Measurements from ENCODE around the gene IST1.

The IST1 gene

DNA sequence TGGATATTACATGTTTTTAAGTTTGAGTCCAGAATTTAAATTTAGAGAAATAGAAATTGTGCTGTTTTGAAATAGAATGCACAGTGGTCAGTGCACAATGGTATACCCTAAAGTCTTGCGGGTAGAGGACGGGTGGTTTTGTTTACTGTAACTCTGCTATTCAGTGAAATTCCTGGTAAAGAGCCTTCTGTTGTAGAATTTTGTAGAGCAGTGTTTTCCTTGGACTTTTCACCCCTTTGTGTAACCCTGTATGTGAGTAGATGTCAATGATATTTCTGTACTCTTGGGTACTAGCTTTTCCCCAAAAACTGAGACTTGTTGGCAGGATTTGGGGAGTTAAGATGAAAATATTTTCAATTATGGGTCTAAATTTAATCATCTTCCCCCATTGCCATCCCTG is 19.5 kb downstream of the IST1 start:
- intact Hi-C loops (cut with DNase I): no loop called here
- no peak for DNase-seq

DNA sequence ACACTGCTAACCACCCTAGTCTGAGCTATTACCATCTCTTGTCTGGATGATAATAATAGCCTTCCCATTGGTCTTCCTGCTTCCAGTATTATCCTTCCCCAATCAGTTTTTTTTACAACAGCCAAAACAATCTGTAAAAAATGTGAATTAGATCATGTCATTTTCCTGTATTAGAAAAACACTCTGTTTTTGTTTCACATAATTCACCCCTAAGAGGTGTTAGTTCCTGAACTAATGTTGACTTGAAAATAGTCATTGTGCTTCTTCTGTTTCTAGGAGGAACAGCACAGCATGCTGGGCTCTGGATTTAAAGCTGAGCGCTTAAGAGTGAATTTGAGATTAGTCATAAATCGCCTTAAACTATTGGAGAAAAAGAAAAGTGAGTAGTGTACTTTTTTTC is 20.0 kb downstream of the IST1 start:
- DNase-seq: no peak
- intact Hi-C loops (cut with DNase I): no loop called here

DNA sequence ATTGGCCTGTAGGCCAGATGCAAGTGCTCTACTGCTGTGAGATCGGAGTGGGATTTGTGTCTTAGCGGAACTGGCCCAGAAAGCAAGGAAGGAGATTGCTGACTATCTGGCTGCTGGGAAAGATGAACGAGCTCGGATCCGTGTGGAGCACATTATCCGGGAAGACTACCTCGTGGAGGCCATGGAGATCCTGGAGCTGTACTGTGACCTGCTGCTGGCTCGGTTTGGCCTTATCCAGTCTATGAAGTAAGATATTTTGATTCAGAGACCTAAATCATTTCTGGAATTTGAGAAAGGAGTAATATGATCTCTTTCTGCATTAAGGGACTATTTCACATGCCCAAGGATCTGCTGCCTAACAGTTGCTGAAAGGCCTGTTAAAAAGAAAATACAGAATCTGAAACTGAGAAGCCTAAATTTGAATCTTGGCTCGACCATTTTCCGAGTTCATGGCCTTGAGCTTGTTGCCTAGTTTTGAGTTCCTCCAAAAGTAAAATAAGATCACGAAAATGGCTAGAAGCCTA is 21.1 kb downstream of the IST1 start:
- intact Hi-C loops (cut with DNase I): no loop called here
- peak in 1 of 10 donors; percentile 13 for DNase-seq

DNA sequence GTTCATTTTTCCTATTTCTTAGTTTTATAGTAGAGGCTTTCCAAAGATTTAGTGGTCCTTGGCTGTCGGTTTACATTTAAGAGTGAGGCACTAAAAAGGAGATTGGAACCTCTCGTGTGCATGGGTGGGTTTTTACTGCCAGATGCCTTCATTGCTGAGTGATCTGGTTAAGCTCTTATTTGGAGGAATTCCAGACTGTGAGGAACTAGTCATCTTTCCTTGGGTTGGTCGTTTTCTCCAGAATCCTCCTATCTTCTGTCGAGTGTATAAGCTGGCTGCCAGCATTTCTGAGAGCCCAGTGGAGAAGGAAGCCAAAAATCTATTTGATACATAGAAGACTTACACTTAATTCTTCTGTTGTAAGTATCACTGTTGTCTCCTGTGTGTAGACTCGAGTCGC is 22.6 kb downstream of the IST1 start:
- DNase-seq: no peak
- intact Hi-C loops (cut with DNase I): no loop called here

DNA sequence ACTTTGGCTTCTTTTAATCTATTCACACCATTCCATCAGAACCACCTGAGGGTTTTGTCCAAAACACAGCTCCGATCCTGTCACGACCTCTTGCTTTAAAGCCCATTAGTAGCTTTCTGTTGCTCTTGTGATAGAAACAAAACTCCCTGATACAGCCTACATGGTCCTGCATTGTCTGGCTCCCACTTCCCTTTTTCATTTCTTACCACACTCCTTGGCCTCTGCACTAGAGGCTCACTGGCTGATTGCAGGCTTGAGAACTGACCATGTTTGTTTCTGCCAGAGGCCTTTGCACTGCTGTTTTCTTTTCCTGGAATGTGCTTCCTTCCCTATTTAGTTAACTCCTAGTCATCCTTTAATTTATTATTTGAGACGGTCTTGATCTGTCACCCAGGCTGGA is 23.7 kb downstream of the IST1 start:
- intact Hi-C loops (cut with DNase I): no loop called here
- no peak for DNase-seq

GRCh38 chr16:71920658-71921057 is 25.3 kb downstream of the IST1 start:
- DNase-seq: no peak
- intact Hi-C loops (cut with DNase I): no loop called here

DNA sequence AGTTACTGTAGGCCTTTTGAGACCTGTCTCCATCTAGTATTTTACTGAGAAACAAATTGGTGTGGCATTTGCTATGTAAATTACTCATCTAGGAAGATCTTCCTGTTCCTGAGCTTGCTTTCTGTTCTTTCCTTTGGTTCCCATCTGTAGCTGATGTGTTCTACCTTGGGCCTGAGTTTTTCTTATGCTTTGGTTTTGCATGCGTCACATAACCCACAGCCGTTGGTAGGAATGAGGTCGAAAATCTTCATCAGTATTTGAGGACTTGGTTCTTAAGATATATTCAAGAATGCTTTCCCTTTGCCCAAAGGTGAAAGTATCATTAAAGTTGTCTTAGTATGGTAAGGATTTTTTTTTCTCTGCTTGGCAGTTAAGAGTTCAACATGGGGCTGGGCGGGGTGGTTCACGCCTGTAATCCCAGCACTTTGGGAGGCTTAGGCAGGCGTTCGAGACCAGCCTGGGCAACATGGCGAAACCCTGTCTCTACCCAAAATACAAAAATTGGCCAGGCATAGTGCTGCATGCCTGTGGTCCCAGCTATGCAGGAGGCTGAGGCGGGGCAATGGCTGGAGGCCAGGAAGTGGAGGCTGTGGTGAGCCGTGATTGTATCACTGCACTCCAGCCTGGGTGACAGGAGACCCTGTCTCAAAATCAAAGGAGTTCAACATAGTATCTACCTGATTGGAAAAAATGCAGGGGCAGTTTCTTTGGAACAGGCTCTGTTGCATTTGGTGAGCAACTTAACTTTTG is 28.8 kb downstream of the IST1 start:
- DNase-seq: no peak
- intact Hi-C loops (cut with DNase I): no loop called here

GRCh38 chr16:71924710-71925109 is 29.4 kb downstream of the IST1 start:
- no peak for DNase-seq
- intact Hi-C loops (cut with DNase I): no loop called here

GRCh38 chr16:71927383-71927782 is 32.1 kb downstream of the IST1 start:
- DNase-seq: no peak

DNA sequence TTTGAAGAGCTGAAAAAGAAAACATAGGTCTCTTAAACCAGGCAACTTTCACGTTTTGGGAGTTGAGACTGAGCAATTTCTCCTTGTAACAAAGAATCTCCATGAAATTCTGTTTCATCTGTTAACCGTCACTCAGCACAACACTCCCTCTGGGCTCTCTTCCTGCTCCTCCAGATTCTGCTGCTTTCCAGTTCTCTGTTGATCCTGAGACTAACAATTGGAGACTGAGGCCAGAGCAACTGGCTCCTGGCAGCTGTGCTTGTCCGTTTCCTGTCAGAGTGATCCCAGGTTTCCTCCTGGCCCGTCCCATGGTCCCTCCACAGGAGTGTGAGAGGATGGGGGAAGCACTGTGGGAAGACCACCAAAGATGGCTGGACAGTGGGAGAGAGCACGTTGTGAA is 32.5 kb downstream of the IST1 start:
- DNase-seq: no peak
- intact Hi-C loops (cut with DNase I): no loop called here

More at GRCh38 chr16:71927383-71927782, 32.1 kb downstream of the IST1 start:
- intact Hi-C loops (cut with DNase I): no loop called here

DNA sequence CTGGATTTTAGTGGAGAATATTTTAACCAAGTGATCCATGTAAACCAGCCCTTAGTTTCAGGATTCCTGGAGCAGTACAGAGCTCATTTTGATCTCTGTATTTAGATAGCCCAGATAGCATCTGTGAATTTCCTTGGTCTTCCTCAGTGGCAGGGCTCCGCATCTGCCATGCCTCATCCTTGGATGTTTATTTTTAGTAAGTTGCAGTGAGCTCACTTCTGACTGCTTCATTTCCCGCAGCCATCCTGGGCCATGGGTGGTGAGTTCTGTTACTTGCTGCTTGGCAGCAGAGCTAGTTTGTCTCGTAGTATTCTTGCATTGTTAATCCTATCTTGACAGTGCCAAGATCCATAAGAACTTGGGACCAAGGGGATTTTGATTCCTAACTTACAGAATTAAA is 33.7 kb downstream of the IST1 start:
- intact Hi-C loops (cut with DNase I): no loop called here
- DNase-seq: peak in 7 of 10 donors; percentile 15 to 87 (median 30)

DNA sequence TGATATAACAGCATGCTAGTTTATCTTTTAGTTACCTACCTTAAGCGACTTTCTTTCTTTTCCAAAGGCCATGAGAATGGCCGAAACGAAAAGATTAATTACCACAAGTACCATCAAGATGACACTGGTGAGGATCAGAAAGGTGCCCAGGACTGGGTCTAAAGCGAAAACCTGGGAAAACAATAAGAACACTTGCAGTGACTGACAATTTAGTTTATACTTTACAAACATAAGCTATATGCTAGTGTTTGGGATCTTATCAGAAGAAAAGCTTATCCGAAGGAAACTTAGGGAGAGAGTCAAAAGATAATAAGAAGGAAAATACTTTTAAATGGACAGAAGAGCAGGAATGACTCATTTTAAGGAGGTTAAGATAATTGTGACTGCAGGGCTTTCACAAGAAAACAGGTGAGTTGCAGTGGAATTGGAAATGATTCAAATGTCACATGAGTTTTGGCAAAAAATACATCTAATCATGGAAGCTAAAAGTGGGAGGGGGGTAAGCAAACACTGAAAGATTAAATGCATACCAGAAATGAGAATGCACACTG is 34.8 kb downstream of the IST1 start:
- DNase-seq: no peak
- intact Hi-C loops (cut with DNase I): no loop called here

GRCh38 chr16:71931001-71931400 is 35.7 kb downstream of the IST1 start:
- DNase-seq: no peak
- intact Hi-C loops (cut with DNase I): no loop called here

DNA sequence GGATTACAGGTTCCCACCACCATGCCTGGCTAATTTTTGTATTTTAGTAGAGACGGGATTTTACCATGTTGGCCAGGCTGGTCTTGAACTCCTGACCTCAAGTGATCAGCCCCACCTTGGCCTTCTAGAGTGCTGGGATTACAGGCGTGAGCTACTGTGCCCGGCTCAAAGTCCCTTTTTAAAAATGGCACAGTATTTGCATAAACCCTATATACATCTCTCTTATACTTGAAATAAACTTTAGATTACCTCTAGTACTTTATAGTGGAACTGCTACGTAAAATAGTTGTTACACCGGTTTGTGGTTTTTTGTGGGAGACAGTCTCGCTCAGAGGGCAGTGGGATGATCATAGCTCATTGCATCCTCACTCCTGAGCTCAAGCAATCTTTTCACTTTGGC is 36.3 kb downstream of the IST1 start:
- intact Hi-C loops (cut with DNase I): no loop called here
- DNase-seq: no peak

DNA sequence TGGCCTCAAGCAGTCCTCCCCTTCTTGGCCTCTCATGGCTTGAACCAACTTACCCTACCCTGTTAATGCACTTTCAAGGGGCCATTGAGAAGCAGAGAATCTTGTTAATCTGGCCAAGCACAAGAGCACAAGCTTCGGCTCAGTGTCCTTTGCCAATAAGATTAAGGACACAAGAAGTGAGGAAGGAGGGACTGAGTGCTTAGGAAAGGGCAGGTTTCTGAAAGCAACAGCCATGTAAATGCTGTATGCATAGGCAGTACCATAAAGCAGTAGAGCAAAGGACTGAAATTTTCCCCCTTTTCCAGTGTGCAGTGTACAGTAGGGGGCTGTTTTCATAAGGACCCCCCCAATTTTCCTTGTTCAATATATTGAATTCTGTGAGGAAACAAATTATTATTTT is 37.7 kb downstream of the IST1 start:
- intact Hi-C loops (cut with DNase I): no loop called here
- no peak for DNase-seq

- DNase-seq: no peak
- intact Hi-C loops (cut with DNase I): no loop called here
These were observed 38.8 kb downstream of the IST1 start for GRCh38 chr16:71933913-71934695.

DNA sequence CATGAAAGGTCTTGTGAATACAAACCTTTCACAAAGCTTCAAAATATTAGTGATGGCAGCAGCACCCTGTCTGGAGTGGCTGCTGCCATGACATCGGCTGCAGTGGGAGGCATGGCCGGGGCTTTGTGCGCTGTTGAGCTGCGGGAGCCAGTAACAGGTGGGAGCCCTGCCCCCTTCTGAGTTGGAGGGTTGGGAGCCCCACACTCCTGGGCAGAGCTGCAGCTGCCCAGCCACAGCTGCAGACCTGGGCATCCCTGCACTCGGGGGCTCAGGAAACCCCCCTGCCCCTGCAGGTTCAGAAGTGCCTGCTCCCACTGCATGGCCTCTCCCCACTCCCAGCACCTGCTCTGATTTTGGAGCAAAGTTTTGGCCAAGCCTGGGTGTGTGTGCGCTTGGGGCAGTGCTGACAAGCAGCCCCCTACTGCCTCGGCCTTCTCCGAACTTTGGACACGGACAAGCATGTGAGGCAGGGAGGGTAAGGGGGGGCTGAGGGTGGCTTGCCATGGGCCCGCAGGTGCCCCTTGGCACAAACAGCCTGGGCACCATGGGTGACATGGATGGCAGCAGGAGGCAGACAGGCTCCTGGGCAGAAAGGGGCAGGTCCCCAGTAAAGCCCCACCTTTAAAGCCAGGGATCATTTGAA is 42.7 kb downstream of the IST1 start:
- intact Hi-C loops (cut with DNase I): no loop called here

GRCh38 chr16:71943887-71944286 is 48.6 kb downstream of the IST1 start:
- intact Hi-C loops (cut with DNase I): no loop called here
- DNase-seq: no peak

More for the DNA sequence above, 42.7 kb downstream of the IST1 start:
- DNase-seq: no peak

DNA sequence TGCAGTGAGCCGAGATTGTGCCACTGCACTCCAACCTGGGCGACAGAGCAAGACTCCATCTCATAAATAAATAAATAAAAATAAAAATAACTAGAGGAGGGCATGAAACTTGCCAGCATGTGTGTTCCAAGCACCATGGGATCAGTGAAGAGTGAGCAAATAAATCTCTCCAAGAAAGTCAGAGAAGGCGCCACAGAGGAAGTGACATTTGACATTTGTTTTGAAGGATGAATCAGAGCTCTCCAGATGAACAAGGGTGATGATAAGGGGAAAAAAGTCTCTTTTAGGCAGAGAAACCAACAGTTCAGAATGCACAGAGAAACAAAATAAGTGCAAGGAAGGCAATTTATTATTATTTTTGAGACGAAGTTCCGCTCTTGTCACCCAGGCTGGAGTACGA is 50.3 kb downstream of the IST1 start:
- intact Hi-C loops (cut with DNase I): no loop called here
- DNase-seq: no peak

DNA sequence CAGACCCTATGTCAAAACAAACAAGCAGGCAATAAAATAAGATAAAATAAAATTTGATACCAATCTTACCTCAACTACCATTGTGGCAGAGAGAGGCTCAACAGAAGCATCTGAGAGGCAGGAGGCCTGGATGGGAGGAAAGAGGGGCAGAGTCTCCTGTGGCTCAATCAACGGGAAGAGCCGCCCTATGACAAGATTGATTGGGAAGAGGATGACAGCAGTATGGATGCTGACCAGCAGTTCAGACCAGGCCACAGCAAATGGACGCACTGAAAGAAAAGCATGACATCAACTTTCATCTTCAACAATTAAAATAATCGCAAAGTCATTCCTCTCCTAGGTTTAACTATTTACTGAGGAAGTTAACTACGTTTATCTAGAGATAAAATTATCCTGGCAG is 57.5 kb downstream of the IST1 start:
- no peak for DNase-seq
- intact Hi-C loops (cut with DNase I): no loop called here

GRCh38 chr16:71954180-71954579 is 58.8 kb downstream of the IST1 start:
- no peak for DNase-seq
- intact Hi-C loops (cut with DNase I): no loop called here
